Caco-2 (cell line): ENCODE measurements around the gene DLGAP4. TPM values are rescaled to one million over a fixed set of nuclear protein-coding genes. Genes with fewer than 3 reads are reported as not detected.
A peak's percentile ranks its signal among the peaks of the same experiment; 100 is the strongest.

Source experiments
- BruUV-seq: library from RNA; stranded (reverse); fragments of 400-500 nt; replicated peaks from 2 replicates; lab custom pipeline; 2021; lab: Mats Ljungman, UMichigan
- CTCF ChIA-PET: fragments of 300-600 bp; sonication (Branson Sonifier 250); formaldehyde crosslinking; loops from one replicate; lab custom pipeline; 2022; ENCODE audit warnings: antibody characterized with exemption; lab: Charles Lee
- POLR2A ChIA-PET: fragments of 300-600 bp; sonication (Branson Sonifier 250); formaldehyde crosslinking; loops from one replicate; lab custom pipeline; 2022; ENCODE audit warnings: antibody characterized with exemption; lab: Charles Lee
- DNase-seq, 2 experiments: peaks; one replicate each; pipeline versions ENCODE4 v3.0.0 to v3.0.0-alpha.2; 2020 to 2022
- H3K27me3 ChIP-seq: replicated peaks from 2 replicates; pipeline ENCODE4 v1.6.0; 2011; ENCODE audit warnings: low read length; ENCODE audit not compliant: control insufficient read depth, insufficient read depth
- H3K36me3 ChIP-seq: 2 replicates; pipeline ENCODE4 v1.5.1; 2011; ENCODE audit warnings: low read length; ENCODE audit not compliant: control insufficient read depth, insufficient read depth
- H3K4me1 ChIP-seq: fragments of 250-450 bp; sonication (Bioruptor Pico); 2 replicates; pipeline ENCODE4 v1.5.1; 2020; ENCODE audit warnings: mild to moderate bottlenecking
- H3K4me3 ChIP-seq: 2 replicates; pipeline ENCODE4 v1.5.1; 2011; ENCODE audit warnings: low read depth, mild to moderate bottlenecking, control low read depth, low read length
- H3K9me3 ChIP-seq: fragments of 250-450 bp; sonication (Bioruptor Pico); 2 replicates; pipeline ENCODE4 v1.5.1; 2020; ENCODE audit warnings: mild to moderate bottlenecking, moderate library complexity
- H3K27ac Mint-ChIP-seq: one replicate; pipeline ENCODE4 v1.8.0; 2022; ENCODE audit warnings: mixed read lengths; ENCODE audit not compliant: unreplicated experiment
- H3K27me3 Mint-ChIP-seq: one replicate; pipeline ENCODE4 v1.8.0; 2022; ENCODE audit warnings: mixed read lengths; ENCODE audit not compliant: insufficient read depth, unreplicated experiment
- H3K36me3 Mint-ChIP-seq: one replicate; pipeline ENCODE4 v1.8.0; 2022; ENCODE audit warnings: mild to moderate bottlenecking, mixed read lengths; ENCODE audit not compliant: insufficient read depth, unreplicated experiment
- H3K4me1 Mint-ChIP-seq: one replicate; pipeline ENCODE4 v1.8.0; 2022; ENCODE audit warnings: low read depth, mixed read lengths; ENCODE audit not compliant: unreplicated experiment
- H3K4me3 Mint-ChIP-seq: one replicate; pipeline ENCODE4 v1.8.0; 2022; ENCODE audit warnings: mild to moderate bottlenecking, moderate library complexity, mixed read lengths; ENCODE audit not compliant: unreplicated experiment
- H3K9me3 Mint-ChIP-seq: one replicate; pipeline ENCODE4 v1.8.0; 2022; ENCODE audit warnings: mixed read lengths; ENCODE audit not compliant: unreplicated experiment
- intact Hi-C: fragments of 100-400 bp; cut with micrococcal nuclease; formaldehyde crosslinking; loops from one replicate; pipeline ENCODE4 v1.10.0; 2022; ENCODE audit not compliant: unreplicated experiment
- total RNA-seq: library from RNA; stranded (reverse); gene quantifications from 2 replicates; pipeline ENCODE4 v1.2.3, GENCODE V29; 2022
- TF ChIP-seq, protein P1 (sequence below), 2 experiments: fragments of 200-600 bp in 1 of 2; IDR thresholded peaks; 1 replicate in 1 of 2; 2 replicates in 1 of 2; pipeline versions ENCODE4 v1.5.1 to v1.8.0; 2011 to 2022; ENCODE audit warnings: antibody characterized with exemption in 1 of 2, control low read depth in 1 of 2, inconsistent platforms in 1 of 2, low read depth in 1 of 2, low read length in 1 of 2, mild to moderate bottlenecking in 1 of 2, moderate library complexity in 1 of 2; ENCODE audit not compliant: insufficient read depth in 1 of 2, severe bottlenecking in 1 of 2, unreplicated experiment in 1 of 2

DLGAP4 gene
- total RNA-seq, 1 experiment from 2014 or later = 122 TPM

DNA sequence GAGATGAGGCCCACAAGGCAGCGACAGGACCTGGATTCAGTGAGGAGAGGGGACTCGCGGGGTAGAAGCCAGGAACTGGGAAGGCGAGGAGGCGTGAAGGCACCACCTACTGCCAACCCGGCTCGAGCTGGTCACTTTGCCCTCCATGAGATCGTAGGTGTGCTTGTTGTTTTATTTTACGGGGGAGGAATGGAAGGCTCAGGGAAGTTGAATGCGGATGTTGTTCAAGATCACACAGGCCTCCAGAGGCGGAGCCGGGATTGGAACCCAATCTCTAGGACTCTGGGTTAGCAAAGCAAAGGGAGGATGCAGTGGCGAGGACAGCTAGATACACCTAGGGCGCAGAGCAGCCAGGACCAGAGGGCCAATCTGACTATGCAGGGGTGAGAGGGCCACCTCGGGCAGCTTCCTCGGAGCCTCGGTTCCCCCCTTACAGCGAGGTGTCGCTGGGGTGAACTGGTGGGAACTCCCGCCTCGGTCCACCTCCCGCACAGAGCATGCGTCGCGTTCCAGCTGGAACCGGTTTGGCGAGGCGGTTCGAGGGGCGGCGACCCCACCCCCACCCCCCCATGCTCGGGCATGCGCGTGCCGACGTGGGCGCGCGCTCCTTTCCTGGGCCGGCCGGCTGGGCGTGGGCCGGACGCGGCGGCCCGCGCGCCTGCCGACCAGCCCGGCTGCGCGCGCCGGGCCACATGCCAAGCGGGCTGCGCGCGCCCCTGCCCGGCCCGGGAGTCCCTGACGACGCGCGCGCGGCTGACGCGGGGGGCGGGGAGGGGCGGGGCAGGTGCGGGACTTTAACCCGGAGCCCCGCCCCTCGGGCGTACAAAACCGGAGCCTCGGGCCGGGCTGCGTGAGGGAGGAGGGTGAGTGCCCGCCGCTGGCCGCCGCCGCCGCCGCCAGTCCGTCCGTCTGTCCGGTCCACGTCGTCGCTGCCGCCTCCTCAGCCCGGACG lies 154.8 kb downstream of the DLGAP4 start:
- ChIA-PET CTCF (interaction anchor here (0.6 to 0.8 kb wide), 2 partner anchors 61 to 322 kb away, joined by 3 to 4 read pairs; no protein-coding TSS in a partner anchor), POLR2A (interaction anchor here (0.5 to 1.0 kb wide), 5 partner anchors 107 to 1500 kb away, joined by 3 to 5 read pairs (median 4); partner anchors contain the start of genes MROH8, RPN2 and TGIF2)
- H3K36me3 ChIP-seq = no peaks in the 10 kb centered on the region; the same call in 1 of the 2 replicates
- TSS peak; percentile 99 for BruUV-seq
- Mint-ChIP-seq H3K27ac (peak overlapping the region; percentile 86), H3K27me3 (no peaks in the 10 kb centered on the region), H3K4me1 (peaks cover 31% of the 10 kb centered on the region), H3K36me3 (peaks cover 30% of the 10 kb centered on the region), H3K4me3 (peak overlapping the region; percentile 98), H3K9me3 (no peaks in the 10 kb centered on the region)
- intact Hi-C loops = loop anchor here (2.0 kb wide), 1 partner anchor 20 kb away; no protein-coding TSS in a partner anchor
- no peaks in the 10 kb centered on the region for H3K9me3 ChIP-seq
- peak; percentile 97 to 98 for DNase-seq
- peak overlapping the region; percentile 61 for H3K4me3 ChIP-seq
- peaks cover 49% of the 10 kb centered on the region for H3K4me1 ChIP-seq
- no peaks in the 10 kb centered on the region for H3K27me3 ChIP-seq
- TF ChIP-seq, protein P1, sequence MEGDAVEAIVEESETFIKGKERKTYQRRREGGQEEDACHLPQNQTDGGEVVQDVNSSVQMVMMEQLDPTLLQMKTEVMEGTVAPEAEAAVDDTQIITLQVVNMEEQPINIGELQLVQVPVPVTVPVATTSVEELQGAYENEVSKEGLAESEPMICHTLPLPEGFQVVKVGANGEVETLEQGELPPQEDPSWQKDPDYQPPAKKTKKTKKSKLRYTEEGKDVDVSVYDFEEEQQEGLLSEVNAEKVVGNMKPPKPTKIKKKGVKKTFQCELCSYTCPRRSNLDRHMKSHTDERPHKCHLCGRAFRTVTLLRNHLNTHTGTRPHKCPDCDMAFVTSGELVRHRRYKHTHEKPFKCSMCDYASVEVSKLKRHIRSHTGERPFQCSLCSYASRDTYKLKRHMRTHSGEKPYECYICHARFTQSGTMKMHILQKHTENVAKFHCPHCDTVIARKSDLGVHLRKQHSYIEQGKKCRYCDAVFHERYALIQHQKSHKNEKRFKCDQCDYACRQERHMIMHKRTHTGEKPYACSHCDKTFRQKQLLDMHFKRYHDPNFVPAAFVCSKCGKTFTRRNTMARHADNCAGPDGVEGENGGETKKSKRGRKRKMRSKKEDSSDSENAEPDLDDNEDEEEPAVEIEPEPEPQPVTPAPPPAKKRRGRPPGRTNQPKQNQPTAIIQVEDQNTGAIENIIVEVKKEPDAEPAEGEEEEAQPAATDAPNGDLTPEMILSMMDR (IDR thresholded peaks at IDR 0.05; ENCODE audit: insufficient read depth in 1 of 2, low read depth in 1 of 2, low read length in 1 of 2, severe bottlenecking in 1 of 2, unreplicated experiment in 1 of 2) = peak in 1 of 2 experiments; percentile 16

DNA sequence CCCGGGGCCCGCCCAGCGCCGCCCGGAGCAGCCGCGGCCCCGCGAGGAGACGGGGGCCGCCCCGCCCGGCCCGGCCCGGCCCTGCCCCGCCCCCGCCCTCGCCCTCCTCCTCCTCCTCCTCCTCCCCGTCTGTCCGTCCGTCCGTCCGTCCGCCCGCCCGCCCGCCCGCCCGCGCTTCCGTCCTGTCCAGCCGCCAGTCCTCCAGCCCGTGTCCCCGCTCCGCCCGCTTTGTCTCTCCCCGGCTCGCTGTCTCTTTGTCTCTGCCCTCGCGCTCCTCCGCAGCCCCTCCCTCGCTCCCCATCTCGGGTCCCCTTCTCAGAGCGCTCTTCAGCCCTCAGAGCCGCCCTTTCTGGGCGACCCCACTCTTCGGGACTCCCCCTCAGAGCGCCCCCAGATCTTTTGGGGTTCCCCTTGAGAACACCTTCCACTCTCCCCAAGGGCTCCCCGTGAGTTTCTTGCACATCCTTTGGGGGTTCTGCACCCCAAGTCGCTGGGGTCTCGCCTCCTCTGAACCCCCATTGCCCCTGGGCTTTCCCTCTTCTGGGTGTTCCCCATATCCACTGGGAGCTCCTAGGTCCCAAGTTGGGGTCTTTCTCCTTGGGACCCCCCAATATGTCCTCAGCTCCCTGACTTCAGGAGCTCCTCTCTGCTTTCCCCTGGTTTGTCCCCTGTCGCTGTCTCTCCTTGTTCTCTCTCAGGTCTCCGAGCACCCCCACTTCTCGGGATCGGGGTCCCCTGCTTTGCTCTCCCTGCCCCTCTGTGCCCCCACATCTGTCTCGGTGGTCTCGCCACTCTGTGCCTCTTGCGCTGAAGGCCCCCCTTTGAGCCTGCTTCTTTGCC lies 155.7 kb downstream of the DLGAP4 start:
- Mint-ChIP-seq H3K27ac (peak overlapping the region; percentile 86), H3K27me3 (no peaks in the 10 kb centered on the region), H3K4me3 (peak overlapping the region; percentile 98), H3K36me3 (peaks cover 39% of the 10 kb centered on the region), H3K4me1 (peaks cover 35% of the 10 kb centered on the region), H3K9me3 (no peaks in the 10 kb centered on the region)
- intact Hi-C loops = loop anchor here (2.0 kb wide), 1 partner anchor 21 kb away; no protein-coding TSS in a partner anchor
- BruUV-seq = no TSS peak
- Histone ChIP-seq H3K4me1 (peaks cover 54% of the 10 kb centered on the region), H3K9me3 (no peaks in the 10 kb centered on the region), H3K4me3 (peak overlapping the region; percentile 61), H3K36me3 (no peaks in the 10 kb centered on the region; the same call in 1 of the 2 replicates), H3K27me3 (no peaks in the 10 kb centered on the region)
- CTCF ChIA-PET = interaction anchor here (0.5 kb wide), 1 partner anchor 112 kb away, joined by 4 read pairs; the partner anchor contains the start of gene TGIF2
- peak; percentile 77 to 81 for DNase-seq
- TF ChIP-seq, protein P1 (IDR thresholded peaks at IDR 0.05; ENCODE audit: insufficient read depth in 1 of 2, low read depth in 1 of 2, low read length in 1 of 2, severe bottlenecking in 1 of 2, unreplicated experiment in 1 of 2) = no peak
- POLR2A ChIA-PET = interaction anchor here (0.6 to 1.0 kb wide), 4 partner anchors 571 to 1499 kb away, joined by 3 to 6 read pairs (median 4); partner anchors contain the start of genes MROH8, RBM39 and RPN2
